Uterus (tissue), 2 donors: ENCODE results near the gene TCF4.

ENCODE experiments used
- CTCF ChIP-seq, 4 experiments: fragments of 200-600 bp in 2 of 4; fragments of 450-650 bp in 2 of 4; sonication (generic) in 2 of 4; IDR thresholded peaks; one replicate each; pipeline ENCODE4 v1.5.1; 2016 to 2019; ENCODE audit warnings: antibody characterized with exemption in 4 of 4, mild to moderate bottlenecking in 2 of 4, moderate library complexity in 1 of 4
- POLR2A ChIP-seq, 2 donors: fragments of 450-650 bp; IDR thresholded peaks; one replicate each; pipeline ENCODE4 v1.6.1; 2016; ENCODE audit warnings: antibody characterized with exemption in 2 of 2, mild to moderate bottlenecking in 1 of 2, moderate library complexity in 1 of 2

DNA sequence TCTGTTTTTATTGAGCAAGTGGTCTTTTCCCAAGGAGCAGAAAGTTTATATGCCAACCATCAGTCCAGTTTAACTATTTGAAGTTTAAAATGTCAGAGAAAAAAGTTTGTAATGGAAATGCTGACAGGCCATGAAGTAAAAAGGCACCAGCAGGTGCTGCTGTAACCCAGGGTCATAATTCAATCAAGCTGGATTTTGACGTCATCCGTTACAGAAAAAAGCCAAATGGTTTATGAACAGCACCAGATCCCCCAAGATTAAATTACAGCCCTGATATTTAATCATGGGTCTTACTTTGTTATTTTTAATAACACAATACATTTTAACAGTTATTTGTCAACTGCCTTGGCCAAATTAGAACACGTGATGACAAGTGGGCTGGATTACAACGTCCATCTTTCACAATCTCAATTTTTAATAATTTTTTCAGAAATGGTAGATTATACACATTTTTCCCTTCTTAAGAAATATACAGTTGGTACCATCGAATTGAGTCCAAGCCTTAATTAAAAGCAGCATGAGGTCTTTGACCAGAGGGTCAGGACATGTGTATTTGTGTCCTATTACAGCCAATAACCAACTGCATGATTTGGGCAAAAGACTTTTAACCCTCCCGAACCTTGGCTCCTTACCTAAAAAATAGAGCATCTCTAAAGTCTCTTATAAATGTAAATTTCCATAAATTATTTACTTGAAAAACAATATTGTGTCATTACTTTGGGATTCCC is 10.0 kb downstream of the TCF4 start:
- TF ChIP-seq CTCF (IDR thresholded peaks at IDR 0.05) (no peak), POLR2A (IDR thresholded peaks at IDR 0.05) (no peak)
